GM21528 (cell line): ENCODE measurements around the gene ABLIM1.

Experiments
- ATAC-seq: cut with Tn5 transposase; IDR thresholded peaks from one replicate; pipeline ENCODE4 v1.9.1; 2021; ENCODE audit warnings: mild to moderate bottlenecking, moderate library complexity; ENCODE audit not compliant: unreplicated experiment, low FRiP score

The ABLIM1 gene

DNA sequence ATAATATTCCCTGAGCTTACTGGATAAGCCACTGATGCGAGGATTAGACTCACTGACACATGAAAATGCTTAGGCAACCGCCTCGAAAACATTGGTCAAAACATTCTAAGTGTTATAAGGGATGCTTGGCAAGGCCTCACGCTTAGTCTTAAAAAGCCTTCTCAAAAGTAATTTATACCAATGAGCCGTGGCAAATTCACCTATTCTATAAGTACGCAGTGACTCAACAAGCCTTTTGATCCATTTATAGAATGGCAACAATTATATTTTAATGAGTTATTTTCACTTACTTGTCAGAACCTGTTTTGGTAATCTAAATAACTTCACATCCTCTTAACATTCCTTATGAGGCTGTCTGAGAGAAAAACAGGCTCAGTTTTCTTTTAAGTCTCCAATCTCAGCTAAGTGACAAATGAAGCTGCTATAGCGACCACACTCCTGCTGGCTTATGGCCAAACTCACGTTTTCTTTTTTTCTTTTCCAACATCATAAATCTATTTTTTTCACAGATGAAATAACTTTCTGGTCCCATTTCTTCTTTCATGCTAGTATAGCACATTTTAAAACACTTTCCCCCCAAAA lies 132.6 kb downstream of the ABLIM1 start:
- ATAC-seq, result no peak

DNA sequence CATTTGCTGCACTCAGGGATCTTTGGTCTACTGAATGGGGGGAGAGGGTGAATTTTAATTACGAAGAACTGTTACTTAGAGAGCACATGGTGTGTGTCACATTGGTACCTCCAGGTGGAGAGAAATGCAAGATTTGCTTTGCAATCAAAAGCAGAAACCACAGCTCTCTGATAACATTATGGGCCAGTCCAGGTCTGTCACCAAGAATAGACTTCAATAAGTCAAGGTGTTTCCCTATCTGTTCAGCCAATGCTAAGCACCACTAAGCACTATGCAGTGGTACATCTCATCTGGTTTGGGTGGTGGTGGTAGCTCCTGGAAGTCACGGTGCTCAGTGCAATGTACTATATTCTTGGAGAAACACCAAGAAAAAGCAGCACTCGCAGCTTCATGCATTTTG lies 134.2 kb downstream of the ABLIM1 start:
- ATAC-seq, result no peak

DNA sequence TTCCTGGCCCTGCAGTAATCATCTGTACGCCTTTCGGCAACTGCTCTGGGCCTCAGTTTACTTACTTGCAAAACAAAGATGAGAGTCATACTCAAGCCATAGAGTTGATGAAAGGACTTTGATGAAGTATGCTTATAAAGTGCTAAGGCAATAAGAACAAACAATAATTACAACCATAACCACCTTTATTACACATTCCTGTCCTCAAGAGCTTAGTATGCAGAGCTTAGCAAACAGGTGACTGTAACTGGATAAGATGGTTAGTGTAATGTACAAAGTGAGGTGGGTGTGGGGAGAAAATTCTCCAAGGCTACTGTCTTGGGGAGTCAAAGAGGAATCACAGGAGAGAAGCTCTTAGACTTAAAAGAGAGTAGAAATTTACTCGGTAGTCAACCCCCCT lies 136.8 kb downstream of the ABLIM1 start:
- no peak for ATAC-seq

DNA sequence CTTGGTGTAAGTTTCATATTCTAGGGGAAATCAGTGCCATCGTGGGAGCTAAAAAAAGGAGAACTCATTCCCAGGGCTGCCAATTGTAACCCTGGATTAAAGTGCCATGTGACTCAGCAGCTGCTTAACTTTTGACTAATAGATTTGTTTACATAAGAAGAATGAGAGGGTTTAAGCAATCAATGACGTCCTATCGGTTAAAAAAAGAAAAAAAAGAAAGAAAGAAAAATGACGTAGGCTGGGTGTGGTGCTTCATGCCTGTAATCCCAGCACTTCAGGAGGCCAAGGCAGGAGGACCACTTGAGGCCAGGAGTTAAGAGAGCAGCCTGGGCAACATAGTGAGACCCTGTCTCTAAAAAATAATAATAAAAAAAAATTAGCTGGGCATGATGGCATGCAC lies 137.6 kb downstream of the ABLIM1 start:
- ATAC-seq, result no peak

DNA sequence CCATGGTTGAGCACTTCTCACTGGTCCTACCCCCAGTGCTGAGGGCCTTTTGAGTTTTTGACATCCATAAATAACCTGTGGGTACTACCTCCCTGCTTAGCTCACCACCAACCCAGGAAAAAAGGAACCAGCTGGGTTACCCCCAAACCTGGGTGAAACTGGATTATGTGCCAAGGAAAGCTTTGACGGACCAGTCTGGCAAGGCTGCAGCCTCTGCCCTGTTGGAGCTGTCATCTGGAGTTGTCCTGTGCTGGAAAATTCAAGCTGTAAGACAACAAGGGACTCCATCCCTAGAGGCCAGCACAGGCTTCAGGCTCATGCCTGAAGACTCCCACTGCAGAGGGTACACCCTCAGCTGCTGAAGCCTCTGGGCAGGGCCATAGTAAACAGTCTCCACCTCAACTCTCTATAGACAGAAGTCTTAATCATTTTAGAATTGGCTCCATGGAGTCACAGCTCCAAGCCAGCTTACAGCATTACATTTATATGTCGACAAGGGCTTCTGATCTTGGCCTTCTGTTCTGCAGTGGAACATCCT lies 138.2 kb downstream of the ABLIM1 start:
- no peak for ATAC-seq

DNA sequence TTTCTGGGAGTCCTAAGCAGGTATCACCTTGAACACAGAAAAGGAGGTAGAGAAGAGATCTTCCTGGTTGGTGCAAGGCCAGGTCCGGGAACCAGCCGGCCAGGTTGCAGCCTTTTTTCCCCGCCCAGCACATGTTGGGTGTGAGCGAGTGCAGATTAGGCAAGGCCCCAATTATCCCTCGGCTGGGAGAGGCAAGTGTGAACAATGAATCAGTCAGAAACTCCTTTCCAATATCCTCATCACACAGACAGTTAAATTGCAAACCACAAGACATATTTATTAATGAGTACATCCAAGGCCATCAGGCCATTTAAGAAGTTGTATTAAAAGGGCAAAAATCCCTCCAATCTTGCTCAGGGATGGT lies 138.8 kb downstream of the ABLIM1 start:
- no peak for ATAC-seq

DNA sequence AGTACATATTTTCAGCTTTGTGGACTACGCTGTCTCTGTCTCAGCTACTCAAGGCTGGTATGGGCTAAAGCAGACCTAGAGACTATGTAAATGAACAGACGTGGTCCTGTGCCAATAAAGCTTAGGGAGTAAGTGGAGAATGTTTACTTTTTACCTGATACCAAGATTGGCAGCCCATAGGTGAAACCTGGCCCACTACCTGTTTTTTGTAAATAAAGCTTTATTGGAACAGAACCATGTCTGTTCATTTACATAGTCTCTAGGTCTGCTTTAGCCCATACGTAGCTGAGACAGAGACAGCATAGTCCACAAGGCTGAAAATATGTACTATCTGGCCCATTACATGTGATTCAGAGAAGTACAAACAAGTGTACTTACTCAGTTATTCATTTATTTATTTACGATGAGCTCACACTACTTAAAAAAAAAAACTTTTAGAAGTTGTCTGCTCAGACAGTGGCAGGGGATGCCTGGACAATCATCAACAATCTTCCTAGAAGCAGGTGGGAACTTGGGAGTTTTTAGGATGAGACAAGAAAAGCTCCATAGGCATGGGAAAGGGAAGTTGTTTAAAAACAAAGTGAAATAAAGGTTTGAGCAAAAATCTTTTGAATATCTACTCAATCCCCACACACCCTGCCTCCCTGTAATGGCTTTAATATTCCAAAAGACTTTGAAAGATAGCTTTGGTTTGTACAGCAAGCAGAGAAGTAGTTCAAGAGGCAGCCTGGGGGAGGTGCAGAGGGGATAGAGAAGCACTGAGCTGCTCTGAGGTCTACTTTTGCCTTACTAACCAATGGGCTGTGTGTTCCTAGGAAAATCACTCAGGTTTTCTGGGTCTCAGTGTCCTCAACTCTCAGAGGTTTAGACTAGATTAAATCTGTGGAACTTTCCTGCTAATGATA lies 139.4 kb downstream of the ABLIM1 start:
- ATAC-seq, result no peak

DNA sequence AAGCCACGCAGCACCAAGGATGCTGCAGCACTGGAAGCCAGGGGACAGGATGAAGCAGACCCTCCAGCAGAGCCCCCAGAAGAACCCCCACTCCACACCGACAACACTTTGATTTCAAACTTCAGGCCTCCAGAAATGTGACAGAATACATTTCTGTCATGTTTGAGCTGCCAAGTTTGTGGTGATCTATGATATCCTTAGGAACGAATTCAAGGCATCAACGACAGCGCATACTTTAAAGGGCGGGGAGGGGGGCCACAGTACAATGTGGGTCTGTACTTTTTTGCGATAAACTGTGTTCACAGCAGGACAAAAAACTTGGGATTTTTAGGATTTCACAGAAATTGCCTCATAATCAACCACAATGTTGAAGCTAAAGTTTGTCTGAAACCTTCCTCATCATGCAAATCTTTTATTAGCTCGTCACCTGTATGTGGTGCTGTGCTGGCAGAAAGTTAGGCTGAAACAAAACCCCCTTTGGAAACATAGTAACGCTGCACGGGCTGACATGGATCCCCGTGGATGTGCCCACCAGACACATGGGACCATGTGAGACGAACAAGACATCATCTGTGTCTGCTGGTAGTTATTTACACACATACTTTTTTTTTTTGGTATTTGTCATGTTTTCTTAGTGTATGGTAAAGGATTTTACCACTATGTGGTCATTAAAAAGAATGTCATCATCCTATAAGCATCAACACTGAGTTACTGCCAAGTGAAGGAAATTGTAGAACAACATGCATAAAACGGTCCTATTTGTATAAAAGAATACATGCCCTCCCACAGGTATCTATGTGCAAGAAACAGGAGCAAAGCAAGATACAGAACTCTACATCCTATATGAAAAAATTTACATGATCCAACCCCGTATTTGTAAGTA lies 140.5 kb downstream of the ABLIM1 start:
- no peak for ATAC-seq

DNA sequence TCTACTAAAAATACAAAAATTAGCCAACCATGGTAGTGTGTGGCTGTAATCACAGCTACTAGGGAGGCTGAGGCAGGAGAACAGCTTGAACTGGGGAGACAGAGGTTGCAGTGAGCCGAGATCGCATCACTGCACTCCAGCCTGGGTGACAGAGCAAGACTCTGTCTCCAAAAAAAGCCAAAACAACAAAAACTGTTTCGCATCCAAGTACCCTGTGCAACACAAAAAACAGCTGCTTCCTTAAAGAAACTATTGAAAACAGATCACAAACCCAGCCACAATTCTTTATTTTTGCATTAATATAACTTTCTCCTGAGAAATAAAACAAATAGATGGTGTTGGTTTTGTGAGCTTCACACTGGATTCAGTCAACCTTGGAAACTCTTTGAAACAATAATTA lies 141.7 kb downstream of the ABLIM1 start:
- ATAC-seq, result peak; percentile 48

DNA sequence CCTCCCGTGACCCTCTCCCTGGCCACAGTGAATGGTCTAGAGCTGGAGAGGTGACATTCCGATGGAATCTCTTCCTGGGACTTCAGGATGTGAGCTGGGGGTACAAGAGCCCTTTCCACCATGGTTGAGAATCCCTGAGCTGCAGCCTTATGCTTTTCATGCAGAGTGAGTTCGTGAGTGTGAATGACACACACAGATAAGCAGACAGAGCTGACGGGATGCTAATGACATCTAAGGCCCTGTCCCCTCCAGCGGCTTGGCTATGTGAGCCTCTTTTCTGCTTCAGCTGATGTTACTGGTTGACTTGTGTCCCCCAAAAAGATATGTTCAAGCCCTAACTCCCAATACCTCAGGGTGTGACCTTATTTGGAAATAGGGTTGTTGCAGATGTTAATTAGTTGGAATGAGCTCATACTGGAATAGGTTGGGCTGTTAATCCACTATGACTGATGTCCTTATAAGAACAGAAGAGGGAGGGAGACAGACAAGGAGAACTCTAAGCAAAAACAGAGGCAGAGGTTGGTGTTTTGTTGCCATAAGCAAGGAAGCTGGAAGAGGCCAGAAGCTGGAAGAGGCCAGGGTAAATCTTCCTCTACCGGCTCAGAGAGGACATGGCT lies 142.7 kb downstream of the ABLIM1 start:
- no peak for ATAC-seq

DNA sequence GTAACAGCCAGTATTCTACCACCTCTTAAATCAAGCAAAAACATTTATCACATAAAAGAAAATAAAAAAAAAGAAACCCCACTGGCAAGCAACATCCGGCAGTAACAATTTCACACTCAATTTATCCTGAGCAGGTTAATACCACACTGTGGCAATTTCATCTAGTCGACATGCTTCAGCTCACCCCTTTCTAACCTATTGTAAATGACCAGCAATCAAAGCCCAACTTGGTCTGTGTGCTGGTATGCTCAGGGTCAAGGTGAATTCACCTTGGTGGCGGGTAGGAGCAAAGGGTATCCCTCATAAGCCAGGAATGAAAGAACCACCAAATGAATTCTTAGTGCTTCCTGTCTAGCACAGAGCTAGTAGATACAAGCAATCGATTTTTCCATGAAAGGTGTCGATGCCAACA lies 144.7 kb downstream of the ABLIM1 start:
- ATAC-seq, result no peak

DNA sequence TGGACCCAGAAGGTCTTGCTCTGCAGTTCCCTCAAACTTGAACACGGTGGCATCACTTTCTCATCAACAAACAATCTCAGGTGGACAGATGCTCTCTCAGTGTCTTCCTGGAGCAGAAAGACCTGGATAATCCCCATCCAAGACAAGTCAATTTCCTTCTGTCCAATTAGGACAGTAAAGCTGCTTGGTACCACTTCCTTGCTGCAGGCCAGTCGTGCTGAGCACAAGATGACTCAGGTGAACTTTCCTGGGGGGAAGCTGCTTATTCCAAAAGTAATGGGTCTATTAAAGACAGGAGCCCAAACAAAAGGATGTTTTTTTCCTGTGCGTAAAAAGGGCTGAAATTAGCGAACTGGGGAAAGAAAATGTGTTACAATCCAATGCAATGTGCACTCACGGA lies 146.2 kb downstream of the ABLIM1 start:
- no peak for ATAC-seq

DNA sequence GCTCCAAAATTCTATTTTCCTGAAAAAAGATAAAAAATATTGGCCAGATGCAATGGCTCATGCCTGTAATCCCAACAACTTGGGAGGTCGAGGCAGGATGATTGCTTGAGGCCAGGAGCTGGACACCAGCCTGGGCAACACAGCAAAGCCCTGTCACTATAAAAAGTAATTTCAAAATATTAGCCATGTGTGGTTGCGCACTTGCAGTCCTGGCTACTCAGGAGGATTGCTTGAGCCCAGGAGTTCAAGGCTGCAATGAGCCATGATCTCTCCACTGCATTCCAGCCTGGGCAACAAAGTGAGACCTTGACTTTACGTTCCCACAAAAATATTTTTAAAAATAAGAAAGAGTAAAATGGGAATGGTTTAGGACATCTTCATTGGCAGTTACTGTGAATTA lies 149.7 kb downstream of the ABLIM1 start:
- ATAC-seq, result no peak

DNA sequence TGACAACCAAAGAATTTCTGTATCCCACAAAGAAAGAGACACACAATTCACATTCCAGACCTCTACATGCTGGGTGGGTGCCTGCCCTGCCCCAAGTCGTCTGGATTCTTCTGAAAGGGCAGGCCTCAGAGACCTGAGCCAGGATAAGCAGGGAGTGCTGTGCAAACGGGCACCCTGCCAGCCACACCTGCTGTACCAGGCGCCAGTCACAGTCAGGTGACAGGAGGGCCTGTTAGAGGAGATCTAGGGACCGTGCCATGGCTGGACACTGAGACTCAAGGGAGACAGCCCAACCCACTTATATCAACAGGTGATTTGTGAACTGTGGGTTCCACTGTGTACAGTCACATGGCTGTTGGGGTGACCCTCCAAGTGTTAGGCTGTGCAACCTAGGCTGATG lies 150.6 kb downstream of the ABLIM1 start:
- ATAC-seq, result no peak

DNA sequence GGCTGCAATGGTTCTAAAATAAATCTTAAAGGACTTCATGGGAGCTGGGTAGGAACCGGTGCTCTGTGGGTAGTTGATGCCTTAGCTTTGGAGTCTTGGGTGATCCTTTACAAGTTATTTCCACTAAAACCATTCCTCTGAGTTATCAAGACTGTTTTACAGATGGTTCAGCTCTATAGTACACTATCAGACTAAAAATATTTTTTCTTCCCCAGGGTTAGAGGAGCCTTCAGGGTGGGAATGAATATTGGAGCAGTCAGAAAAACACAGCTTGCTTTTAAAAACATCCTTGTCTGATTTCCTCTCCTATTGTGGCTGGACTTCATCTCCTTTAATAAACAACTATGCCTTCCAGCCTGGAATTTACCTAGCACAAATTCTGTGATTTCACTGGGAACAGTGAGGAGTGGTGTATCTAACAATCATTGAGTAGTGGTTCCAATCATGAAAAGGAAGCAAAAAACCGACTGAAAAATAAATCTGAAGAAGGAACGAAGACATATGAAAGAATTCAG lies 151.1 kb downstream of the ABLIM1 start:
- no peak for ATAC-seq

DNA sequence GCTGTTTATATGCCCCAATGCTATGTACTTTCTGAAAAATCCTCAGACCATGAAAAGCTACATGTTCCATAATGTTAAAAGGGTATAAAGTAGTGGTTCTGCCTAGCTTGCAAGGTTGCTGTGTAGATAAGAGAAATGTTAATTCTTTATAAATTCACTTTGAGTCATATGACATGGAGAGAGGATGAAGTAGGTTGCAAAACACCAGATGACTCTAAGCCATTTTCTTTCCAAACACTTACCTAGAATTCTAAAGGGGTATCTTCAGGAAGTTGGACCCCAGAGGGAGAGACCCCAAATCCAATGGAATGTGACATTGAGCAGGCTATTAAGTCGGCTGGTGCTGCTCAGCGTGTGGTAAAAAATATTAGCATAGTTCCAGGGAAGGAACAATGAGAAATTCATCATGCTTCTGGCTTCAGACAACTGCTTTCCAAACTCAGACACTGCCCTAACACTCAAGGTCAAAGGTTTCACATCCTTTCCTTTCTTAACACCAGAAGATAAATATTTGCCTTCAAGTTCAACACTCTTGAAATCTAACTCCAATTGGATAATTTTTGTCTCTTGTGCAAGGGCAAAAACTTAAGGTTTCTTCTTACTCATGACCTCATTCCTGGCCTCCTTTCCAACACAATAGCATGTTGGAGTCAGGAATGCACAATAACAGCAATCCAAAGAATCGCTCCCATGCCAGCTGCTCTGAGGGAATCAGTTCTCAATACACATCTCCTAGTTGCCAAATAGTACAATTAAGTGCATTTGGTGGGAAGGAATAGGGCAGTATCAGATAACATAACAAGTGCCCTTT lies 153.1 kb downstream of the ABLIM1 start:
- ATAC-seq, result no peak

DNA sequence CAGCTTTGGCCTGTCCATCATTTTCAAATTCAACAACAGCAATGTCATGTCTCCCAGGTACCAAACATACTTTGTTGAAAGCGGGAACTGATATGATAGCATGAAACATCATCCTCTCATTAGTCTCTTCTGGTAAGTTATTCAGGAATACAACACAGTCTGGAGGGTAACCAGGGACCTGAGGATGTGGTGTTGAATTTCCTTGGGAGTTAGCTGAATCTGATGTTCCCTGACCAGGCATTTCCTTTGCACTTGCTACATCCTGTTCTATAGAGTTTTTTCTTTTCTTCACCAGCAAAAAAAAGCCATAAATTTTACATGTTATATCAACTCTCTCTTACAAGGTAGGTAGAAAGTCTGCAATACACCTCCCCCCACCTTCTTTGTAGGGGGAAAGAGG lies 156.0 kb downstream of the ABLIM1 start:
- ATAC-seq, result no peak

DNA sequence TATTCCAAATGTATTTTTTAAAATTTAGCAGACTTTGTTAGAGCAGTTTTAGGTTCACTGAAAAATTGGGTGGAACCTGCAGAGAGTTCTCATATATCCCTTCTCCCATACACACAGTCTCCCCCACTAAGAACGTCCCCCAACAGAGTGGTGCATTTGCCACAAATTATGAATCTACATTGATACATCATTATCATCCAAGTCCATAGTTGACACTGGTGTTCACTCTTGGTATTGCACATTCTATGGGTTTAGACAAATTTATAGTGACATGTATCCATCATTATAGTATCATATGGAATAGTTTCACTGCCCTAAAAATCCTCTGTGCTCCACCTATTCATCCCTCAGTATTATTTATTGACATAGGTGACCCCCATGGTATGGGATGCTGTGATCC lies 156.4 kb downstream of the ABLIM1 start:
- ATAC-seq, result no peak

DNA sequence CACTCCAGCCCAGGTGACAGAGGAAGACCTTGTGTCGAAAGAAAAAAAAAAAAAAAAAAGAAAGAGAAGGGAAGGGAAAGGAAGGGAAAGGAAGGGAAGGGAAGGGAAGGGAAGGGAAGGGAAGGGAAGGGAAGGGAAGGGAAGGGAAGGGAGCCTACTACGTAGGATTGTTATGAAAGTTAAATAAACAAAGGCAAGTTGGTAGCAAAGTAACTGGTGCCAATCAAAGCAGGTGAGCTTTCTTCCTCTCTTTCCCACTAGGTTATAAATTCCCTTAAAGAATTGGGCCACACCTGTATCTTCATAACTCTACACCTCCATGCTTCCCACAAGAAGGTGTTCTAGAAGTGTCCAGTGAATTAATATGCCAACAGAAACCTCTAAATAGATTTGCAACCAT lies 157.4 kb downstream of the ABLIM1 start:
- ATAC-seq, result no peak
